ENCODE measurements around the gene SUCO.
"Not testable (repeated sequence)": the region's sequence is repeated elsewhere in the genome, so short reads cannot be mapped to it uniquely, and the experiment has no call there.

SUCO gene

GRCh38 chr1:172567720-172568119, 34.8 kb downstream of the SUCO start:
- DNase-seq (ENCODE audit: low spot score), result no peak

- DNase-seq (ENCODE audit: low spot score), result no peak
These were observed 41.1 kb downstream of the SUCO start for GRCh38 chr1:172574080-172574479.

DNA sequence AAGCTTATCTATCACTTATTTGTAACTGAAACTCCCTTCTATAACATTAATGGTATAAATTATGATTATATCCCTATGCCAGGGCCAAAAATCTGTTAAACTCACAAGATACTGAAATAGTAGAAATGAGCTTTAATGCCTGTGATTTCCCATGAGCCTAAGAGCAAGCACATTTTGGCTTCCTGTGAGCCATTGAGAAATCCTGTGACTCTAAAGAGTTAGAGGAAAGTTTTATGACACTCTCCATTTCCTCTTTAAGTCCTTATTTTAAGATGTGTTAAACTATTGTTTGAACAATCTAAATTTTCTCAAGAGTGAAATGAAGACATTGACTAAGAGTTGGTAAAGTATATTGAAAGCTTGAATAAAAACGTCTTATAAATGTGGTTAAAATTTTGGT, 45.6 kb downstream of the SUCO start:
- DNase-seq (ENCODE audit: low spot score), result no peak

DNA sequence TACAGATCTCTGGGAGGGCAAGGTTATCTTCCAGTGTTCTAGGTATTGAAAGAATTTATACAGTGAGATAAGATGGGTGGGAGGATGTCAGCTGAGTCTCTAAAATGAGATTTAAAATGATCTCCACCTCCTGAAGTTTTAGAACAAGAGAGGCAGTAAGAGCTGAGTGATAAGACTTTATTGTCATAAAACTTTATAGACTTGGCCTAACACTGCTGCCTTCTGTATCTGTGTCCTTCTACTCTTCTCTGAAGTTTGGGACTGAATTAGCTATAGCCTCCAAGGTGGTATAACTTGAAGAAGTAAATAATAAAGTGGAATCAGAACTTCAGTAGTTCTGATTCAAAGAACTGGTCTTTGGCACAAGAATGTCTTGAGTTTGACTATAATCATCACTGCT, 48.3 kb downstream of the SUCO start:
- DNase-seq (ENCODE audit: low spot score), result no peak

DNA sequence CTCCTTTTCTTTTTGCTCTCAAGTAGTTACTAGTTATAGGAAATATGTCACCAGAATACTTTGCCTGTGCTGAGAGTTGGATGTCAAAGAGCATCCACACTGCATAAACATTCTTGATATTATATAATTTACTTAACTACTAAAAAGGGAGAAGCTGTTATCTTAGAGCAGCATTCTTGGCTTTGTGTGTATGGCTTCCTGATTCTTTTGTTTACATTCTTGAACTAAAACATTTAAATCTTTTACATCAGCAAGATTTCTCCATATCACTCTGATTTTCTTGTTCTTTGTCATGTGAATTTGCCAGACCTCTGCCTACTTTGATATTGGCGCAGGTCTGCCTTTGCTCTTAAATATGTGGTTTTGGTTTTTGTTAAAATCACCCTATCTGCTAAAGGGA, 48.8 kb downstream of the SUCO start:
- DNase-seq (ENCODE audit: low spot score), result no peak

GRCh38 chr1:172582889-172583288, 49.9 kb downstream of the SUCO start:
- no peak for DNase-seq (ENCODE audit: low spot score)

GRCh38 chr1:172585348-172585747, 52.4 kb downstream of the SUCO start:
- DNase-seq (ENCODE audit: low spot score), result no peak

GRCh38 chr1:172585861-172586260, 52.9 kb downstream of the SUCO start:
- no peak for DNase-seq (ENCODE audit: low spot score)

DNA sequence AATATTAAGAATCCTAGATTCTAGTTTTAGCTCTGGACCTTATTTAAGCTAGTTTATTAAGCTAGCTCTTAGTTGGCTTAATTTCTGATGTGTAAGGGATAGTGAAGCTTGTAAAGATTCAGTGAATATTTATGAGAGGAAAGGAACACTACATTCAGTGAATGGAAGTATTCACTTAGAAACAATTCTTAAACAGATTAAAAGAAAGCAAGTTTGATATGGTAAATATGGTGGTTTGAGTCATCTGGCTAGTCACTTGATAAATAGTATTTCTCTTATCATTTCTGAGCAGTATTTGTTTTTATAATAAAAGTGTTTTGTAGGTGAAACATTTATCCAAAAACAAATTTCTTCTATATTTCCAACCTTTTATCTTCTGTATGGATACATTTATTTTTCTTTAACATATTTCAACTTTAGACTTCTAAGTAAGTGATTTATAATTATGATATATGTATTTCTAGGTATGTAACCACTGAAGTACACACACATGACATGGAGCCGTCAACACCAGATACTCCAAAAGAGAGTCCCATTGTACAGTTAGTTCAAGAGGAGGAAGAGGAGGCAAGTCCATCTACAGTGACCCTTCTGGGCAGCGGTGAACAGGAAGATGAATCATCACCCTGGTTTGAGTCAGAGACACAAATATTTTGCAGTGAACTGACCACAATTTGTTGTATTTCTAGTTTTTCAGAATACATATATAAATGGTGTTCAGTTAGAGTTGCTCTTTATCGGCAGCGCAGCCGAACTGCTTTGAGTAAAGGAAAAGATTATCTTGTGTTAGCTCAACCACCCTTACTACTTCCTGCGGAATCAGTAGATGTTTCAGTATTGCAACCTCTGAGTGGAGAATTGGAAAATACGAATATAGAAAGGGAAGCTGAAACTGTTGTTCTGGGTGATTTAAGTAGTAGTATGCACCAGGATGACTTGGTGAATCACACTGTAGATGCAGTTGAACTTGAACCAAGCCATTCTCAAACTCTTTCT, 55.6 kb downstream of the SUCO start:
- DNase-seq (ENCODE audit: low spot score), result no peak

GRCh38 chr1:172589553-172589952, 56.6 kb downstream of the SUCO start:
- no peak for DNase-seq (ENCODE audit: low spot score)

DNA sequence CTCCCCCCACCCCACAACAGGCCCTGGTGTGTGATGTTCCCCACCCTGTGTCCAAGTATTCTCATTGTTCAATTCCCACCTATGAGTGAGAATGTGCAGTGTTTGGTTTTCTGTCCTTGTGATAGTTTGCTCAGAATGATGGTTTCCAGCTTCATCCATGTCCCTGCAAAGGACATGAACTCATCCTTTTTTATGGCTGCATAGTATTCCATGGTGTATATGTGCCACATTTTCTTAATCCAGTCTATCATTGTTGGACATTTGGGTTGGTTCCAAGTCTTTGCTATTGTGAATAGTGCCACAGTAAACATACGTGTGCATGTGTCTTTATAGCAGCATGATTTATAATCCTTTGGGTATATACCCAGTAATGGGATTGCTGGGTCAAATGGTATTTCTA, 58.5 kb downstream of the SUCO start:
- not testable (repeated sequence) for DNase-seq (ENCODE audit: low spot score)

GRCh38 chr1:172595066-172595465, 62.1 kb downstream of the SUCO start:
- DNase-seq (ENCODE audit: low spot score), result not testable (repeated sequence)

DNA sequence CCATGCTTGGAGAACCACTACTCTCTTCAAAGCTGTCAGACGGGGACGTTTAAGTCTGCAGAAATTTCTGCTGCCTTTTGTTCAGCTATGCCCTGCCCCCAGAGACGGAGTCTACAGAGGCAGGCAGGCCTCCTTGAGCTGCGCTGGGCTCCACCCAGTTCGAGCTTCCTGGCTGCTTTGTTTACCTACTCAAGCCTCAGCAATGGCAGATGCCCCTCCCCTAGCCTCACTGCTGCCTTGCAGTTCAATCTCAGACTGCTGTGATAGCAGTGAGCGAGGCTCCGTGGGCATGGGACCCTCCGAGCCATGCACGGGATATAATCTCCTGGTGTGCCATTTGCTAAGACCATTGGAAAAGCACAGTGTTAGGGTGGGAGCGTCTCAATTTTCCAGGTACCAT, 63.8 kb downstream of the SUCO start:
- not testable (repeated sequence) for DNase-seq (ENCODE audit: low spot score)

DNA sequence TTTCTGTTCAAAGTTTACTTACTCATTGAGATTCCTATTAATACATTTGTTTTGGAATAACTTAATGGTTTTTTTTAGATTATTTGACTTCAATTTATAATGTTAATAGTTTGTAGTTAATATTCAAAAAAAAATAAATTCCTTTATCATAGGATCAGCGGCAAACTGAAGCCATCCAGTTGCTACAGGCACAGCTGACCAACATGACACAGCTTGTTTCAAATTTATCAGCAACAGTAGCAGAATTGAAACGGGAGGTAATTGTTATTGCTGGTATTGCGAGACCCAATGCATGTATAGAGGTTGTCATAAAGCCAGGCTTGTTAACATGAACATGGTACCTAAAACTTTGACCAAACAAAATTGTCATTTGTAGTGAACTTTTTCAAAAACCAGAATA, 67.0 kb downstream of the SUCO start:
- DNase-seq (ENCODE audit: low spot score), result no peak

DNA sequence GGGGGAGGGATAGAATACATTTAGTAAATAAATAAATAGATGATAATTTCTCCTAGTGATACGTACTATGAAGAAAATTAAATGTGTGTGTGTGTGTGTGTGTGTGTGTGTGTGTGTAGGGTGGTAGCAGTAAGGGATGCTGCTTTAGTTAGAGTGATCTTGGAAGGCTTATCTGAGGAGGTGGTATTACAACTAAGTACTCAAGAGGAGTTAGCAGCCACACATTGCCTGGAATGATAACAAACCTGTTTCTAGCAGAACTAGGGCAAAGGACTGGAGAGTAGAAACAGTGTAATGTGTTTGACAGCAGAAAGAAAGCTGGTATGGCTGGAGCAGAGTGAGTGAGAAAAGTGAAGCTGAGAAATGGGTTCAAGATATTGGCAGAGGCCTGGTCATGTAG, 67.7 kb downstream of the SUCO start:
- DNase-seq (ENCODE audit: low spot score), result no peak

DNA sequence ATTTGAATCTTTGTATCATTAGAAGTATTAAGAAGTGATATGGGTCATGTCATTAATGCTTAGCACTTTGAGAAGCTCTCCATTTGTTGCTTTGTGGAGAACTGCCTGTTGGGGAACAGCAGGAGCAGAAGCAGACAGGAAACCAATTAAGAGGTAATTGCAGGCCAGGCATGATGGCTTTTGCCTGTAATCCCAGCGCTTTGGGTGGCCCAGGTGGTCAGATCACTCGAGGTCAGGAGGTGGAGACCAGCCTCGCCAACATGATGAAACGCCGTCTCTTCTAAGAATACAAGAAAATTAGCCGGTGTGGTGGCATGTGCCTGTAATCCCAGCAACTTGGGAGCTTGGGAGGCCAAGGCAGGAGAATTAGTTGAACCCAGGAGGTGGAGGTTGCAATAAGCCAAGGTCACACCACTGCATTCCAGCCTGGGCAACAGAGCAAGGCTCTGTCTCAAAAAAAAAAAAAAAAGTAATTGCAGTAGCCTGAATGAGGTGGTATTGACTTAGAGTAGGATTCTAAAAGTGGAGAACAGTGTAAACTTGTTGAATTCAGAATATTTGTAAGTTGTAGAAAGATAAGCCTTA, 68.2 kb downstream of the SUCO start:
- DNase-seq (ENCODE audit: low spot score), result no peak

- DNase-seq (ENCODE audit: low spot score), result no peak
These were observed 69.8 kb downstream of the SUCO start for GRCh38 chr1:172602706-172603105.

DNA sequence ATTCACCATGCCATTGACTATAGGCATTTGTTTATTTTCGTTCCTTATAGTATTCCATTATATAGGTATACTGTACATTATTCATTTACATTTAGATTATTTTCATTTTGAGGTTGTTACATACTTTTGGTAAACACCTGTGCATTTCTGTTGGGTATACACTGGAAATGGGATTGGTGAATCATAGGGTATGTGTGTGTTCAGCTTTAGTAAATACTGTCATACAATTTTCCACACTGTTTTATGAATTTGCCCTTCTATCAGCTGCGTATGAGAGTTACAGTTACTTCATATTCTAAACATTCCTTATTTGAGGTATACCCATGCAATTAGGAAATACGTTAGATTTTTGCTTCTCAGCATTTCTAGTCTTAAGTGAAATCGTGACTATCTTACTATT, 70.9 kb downstream of the SUCO start:
- no peak for DNase-seq (ENCODE audit: low spot score)

- DNase-seq (ENCODE audit: low spot score), result no peak
These were observed 72.7 kb downstream of the SUCO start for GRCh38 chr1:172605641-172606040.

DNA sequence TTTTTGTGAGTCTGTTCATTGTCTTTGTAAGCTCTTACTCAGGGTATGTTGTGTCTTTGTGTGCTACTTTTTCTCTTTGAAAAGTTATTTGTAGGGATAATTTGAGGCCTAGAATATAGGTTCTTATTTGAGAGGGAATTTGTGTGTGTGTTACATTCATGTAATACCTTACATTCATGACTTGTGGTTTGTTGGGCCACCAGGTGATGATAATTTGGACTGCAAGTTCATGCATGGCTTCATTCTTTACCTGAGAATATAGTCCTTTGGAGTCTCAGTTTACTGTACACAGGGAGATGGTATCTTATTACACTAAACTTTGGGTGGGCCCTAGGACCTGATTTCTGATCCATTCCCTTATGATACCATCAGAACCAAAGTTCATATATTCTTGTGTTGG, 74.2 kb downstream of the SUCO start:
- no peak for DNase-seq (ENCODE audit: low spot score)

DNA sequence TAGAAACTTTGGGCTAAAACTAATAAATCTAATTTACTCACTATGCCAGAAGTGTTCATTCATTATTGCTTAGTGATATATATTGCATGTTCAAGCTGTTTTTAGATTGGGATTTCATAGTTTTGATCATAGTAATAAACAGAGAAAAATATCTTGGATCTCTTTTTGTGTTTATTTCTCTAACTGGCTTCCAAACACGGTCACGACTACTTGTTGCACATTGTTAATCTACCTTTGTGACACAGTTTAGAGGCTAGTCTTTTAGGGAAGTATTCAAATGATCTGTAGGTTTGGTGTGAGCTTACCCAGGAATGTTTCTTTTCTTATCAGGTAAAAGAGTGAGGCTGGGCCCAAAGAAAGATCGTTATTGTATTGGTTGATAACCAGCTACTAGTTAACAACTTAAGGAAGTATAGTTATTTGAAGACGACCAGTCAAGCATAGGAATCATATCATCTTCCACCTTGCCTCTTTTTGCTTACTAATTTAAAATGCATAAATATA, 75.2 kb downstream of the SUCO start:
- no peak for DNase-seq (ENCODE audit: low spot score)

GRCh38 chr1:172609528-172609927, 76.6 kb downstream of the SUCO start:
- DNase-seq (ENCODE audit: low spot score), result no peak

DNA sequence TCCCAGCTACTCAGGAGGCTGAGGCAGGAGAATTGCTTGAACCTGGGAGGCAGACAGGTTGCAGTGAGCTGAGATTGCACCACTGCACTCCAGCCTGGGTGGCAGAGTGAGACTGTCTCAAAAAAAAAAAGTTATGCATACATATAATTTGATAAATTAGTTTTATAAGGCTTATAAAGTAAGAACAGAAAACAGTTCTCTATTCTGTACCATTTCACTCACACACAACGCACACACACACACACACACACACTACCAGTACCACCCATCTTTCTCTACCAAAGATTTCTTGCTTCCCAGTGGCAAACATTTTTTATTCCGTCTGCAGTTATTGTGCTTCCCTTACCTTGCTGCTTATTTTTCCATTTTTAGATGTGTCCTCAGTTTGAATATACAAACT, 79.5 kb downstream of the SUCO start:
- no peak for DNase-seq (ENCODE audit: low spot score)

Measured in Ammon's horn (tissue), 1 donor.